DMS 273 (cell line): ENCODE results near the gene MBOAT7.

Experiments
- DNase-seq: peaks from one replicate; lab custom pipeline; 2025; ENCODE audit not compliant: unreplicated experiment; lab: John Stamatoyannopoulos, UW

MBOAT7 gene

GRCh38 chr19:54164369-54165068 is 24.9 kb downstream of the MBOAT7 start:
- DNase-seq = peak; percentile 19

DNA sequence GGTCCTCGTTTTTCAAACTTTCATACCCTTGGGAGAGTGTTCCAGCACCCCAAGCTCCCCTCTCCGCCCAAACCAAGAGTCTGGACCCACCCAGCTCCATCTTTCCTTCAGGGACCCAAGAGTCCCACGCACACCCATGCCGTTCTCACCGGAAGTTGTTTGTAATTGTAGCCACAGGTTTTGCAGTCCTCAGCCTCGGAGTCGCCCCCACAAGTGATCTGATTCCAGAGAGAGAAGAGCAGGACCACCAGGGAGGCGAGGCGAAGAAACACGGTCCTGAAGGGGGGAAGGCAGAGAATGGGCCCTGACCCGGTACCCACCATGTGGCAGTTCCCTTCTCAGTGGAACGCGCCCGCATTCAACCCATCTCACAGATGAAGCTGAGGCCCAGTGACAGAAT is 26.5 kb downstream of the MBOAT7 start:
- DNase-seq = no peak

DNA sequence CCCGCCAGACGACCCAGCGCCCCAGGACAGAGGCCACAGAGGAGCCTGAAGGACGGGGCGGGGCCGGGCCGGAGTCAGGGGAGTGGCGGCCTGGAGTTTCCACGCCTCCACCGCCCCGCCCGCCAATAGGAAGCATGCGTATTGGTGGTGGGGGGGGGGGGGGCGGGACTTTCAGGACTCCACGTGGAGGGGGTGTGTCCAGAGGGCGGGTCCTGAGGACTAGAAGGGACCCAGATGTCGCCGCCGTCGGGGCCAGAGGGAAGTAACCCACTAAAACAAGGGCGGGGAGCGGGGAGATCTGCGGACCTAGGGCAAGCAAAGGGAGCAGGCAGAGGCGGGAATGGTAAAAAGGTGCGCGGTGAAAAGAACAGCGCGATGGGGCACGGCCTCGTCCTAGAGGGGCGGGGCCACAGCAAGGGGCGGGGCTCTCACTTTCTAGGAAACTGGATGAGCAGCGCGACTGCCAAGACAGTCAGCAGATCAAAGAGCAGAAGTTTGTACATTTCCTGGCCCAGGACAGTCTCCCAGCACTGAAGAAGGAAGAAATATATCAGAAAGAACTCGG is 27.1 kb downstream of the MBOAT7 start:
- peak; percentile 51 for DNase-seq

- DNase-seq = peak; percentile 24
Observed at GRCh38 chr19:54160854-54161253, 28.5 kb downstream of the MBOAT7 start.

DNA sequence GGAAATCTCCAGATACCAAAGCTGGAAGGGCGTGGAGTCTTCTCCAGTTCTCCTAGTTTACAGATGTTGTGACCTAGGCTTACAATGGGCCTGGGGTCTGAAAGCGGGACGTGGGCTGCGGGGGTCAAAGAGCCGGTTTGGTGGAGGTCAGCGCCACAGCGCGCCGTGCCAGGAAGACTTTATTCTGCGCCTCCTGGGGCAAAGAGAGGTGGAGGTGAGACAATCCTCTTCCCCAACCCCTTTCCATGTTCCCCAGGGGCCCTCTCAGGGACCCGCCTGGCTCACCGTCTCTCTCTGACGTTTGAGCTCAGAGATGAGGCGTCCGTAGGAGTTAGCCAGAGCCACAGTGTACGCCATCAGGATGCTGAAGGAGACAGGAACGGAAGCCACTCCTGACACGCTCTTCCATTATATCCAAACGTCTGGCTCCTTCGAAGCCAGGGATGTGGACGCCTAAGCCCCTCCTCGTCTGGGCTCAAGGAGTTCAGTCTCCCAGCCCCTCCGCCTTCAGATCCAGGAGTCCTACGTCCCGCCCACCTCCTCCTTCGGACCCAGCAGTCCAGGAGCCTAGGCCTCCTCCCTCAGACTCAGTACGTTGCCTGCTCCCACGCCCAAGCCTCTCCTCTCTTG is 29.1 kb downstream of the MBOAT7 start:
- peak; percentile 64 for DNase-seq

DNA sequence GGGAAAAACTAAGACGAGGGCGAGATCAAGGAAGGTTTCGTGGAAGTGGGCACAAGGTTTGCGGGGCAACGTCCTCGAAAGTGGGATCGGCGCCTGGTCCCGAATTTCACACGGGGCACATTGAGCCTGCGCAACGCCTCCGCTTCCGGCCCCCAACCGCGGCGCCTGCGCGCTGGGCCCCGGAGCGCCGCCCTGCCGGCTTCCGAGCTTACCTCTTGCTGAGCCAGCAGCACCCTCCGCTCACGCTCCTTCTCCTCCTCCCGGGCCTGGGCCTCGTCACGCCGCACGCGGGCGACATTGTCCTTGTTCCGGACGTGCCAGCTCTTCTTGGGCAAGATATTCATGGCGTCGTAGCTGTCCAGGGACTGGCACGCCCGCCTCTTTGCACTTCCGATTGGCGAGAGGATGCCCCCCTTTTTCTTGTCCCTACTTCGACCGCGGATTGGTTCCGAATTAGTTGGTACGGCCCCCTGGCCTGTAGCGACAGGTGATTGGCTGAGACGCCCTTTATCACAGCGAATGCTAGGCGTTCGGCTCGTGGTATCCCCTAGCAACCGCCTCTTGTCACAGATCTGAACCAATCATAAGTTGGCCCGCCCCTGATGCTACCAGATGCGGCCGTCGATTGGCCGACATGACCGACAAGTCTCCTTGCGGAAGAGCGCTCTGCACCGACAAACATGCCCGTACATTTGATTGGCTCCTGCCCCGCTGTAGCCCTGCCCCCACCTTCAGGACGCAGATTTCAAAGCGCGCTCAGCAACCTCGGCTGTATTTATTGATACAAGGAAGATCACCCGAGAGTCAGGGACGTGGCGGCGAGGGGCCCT is 29.8 kb downstream of the MBOAT7 start, which contains the start of gene LENG1:
LENG1 (minus strand) TSS at position 370 of the 830 bp plus-strand sequence; CDS start at position 344, 26 bp downstream.
- DNase-seq = peak; percentile 100

GRCh38 chr19:54158812-54159351 is 30.5 kb downstream of the MBOAT7 start:
- peak; percentile 51 for DNase-seq

GRCh38 chr19:54156953-54157352 is 32.4 kb downstream of the MBOAT7 start:
- no peak for DNase-seq

DNA sequence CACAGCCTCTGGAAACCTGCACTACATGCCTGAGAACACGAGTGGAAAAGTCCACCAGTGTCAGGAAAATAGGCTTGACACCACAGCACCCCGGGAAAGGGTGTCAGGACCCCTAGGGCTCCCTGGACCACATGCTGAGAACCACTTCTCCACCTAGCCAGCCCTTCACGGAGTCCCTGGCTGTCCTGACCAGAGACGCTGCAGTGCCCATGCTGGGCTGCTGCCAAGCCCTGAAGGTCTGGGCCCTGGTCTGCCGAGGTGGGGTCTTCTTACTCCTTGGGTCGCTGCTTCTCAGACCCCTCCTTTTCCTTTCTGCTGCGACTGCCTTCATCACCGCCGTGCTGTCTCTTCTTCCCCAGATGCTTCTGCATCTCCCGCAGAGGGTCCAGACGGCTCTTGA is 32.9 kb downstream of the MBOAT7 start:
- no peak for DNase-seq

DNA sequence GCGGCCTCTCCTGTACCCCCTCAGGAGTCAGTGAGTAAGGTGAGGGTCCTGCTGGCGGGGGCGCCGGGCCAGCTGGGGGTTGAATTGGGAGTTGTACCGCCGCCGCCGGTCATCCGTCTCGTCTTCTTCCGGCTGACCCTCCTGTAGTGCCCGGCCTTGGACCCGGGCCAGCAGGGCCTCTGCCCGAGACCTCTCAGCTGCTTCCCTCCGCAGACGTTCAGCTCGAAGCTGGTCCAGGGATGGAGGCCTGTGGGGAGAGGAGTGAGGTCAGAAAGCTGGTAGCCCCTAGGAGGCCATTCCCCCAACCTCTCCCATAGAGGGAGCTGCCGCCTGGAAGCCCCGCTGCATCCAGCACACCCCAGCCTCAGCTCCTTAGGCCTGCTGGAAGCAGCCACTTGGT is 33.7 kb downstream of the MBOAT7 start:
- peak; percentile 20 for DNase-seq

DNA sequence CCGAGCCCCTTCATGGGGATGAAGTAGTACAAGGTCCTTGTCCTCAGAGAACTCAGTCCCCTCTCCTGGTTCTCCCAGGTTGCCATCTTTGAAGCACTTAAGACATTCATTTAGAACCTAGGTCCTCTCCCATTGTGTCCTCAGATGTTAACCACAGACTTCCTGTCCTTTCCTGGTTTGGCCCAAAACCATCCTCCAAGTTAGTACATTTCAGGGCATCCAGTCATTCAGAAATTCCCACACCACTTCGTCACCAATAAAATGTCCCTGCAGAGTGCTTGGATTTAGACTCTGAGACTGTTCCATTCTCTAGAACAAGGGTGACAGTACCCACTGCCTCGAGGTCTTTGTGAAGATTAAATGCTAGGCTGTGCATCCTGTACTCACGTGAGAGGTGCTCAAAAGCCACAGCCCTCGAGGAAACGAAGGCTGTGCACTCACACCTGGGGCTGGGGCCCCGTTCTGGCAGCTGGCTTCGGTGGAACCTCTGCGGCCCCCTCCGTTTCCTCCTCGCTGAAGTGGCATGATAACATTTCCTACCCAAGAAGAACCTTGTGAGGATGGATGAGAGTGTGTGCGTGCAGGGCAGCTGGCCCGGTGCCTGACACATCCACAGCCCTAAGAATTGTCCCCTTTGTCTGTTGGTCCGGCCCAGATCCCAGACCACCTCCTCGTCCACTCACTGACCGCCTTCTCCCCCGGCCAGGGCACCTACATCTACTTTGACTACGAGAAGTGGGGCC is 34.6 kb downstream of the MBOAT7 start:
- DNase-seq = no peak

GRCh38 chr19:54153731-54154326 is 35.6 kb downstream of the MBOAT7 start:
- no peak for DNase-seq

GRCh38 chr19:54152878-54153524 is 36.4 kb downstream of the MBOAT7 start:
- DNase-seq = no peak

- DNase-seq = no peak
Observed at GRCh38 chr19:54152267-54152666, 37.1 kb downstream of the MBOAT7 start.

GRCh38 chr19:54151362-54152035 is 37.9 kb downstream of the MBOAT7 start:
- no peak for DNase-seq

GRCh38 chr19:54149021-54149812 is 40.2 kb downstream of the MBOAT7 start:
- no peak for DNase-seq

- DNase-seq = no peak
Observed at GRCh38 chr19:54148158-54148557, 41.2 kb downstream of the MBOAT7 start.

GRCh38 chr19:54147676-54148075 is 41.7 kb downstream of the MBOAT7 start:
- no peak for DNase-seq
